Left renal cortex interstitium (tissue), 4 donors: ENCODE data around the gene PTPN6. TPM values are rescaled to one million over a fixed set of nuclear protein-coding genes. Genes with fewer than 3 reads are reported as not detected.

Source experiments
- DNase-seq, 4 donors: peaks; one replicate each; pipeline ENCODE4 v3.0.0-alpha.2; 2013; ENCODE audit warnings: low read depth in 4 of 4, low spot score in 2 of 4, missing footprints in 1 of 4
- polyA plus RNA-seq, 4 donors: library from polyadenylated mRNA; unstranded; fragments of 120-200 nt; gene quantifications; one replicate each; pipeline ENCODE4 v1.2.1, GENCODE V29; 2013; ENCODE audit not compliant: insufficient read length in 4 of 4

The PTPN6 gene
- polyA plus RNA-seq, 4 donors, result 19.2 to 27.5 (median 24.5) TPM

GRCh38 chr12:6938353-6939190 is 12.6 kb upstream of the PTPN6 start:
- DNase-seq, result no peak

GRCh38 chr12:6939191-6939540 is 12.0 kb upstream of the PTPN6 start:
- no peak for DNase-seq

GRCh38 chr12:6941267-6941666 is 9.9 kb upstream of the PTPN6 start:
- DNase-seq, result no peak

GRCh38 chr12:6941782-6942181 is 9.4 kb upstream of the PTPN6 start:
- DNase-seq, result no peak

- no peak for DNase-seq
Observed at GRCh38 chr12:6942331-6942665, 8.9 kb upstream of the PTPN6 start.

DNA sequence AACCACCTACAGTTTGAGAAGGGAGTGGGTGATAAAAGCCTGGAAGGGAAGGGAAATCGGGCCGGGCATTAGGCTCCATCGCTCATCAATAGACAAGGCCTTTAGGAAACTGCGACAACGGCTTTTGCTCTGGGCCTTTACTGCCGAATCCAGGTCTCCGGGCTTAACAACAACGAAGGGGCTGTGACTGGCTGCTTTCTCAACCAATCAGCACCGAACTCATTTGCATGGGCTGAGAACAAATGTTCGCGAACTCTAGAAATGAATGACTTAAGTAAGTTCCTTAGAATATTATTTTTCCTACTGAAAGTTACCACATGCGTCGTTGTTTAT is 7.8 kb upstream of the PTPN6 start:
- DNase-seq, result peak in 3 of 4 donors; percentile 76 to 88 (median 84)

DNA sequence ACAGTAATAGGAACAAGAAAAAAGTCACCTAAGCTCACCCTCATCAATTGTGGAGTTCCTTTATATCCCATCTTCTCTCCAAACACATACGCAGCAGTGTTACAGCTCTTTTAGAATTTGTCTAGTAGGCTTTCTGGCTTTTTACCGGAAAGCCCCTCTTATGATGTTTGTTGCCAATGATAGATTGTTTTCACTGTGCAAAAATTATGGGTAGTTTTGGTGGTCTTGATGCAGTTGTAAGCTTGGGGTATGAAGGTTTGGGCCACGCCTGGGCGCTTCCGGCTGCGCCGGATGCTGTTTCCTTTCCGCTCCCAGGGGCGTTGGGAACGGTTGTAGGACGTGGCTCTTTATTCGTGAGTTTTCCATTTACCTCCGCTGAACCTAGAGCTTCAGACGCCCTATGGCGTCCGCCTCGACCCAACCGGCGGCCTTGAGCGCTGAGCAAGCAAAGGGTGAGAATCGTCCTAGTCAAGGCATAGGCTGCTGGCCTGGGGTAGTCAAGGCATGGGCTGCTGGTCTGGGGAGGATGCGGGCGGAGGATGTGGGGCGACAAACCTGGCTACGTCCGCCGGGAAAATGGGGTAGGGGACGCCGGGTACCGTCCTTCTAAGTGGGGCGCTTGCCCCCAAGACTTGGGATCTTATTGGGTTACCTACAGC is 7.3 kb upstream of the PTPN6 start, which contains the start of the genes C12orf57 and RNU7-1:
Gene C12orf57, plus strand, starts transcription at position 301 of the 659 bp plus-strand sequence. Its CDS starts 100 bp downstream, at position 401.
Gene RNU7-1, plus strand, starts transcription at position 95 of the 659 bp plus-strand sequence.
- peak; percentile 74 to 98 (median 80) for DNase-seq

GRCh38 chr12:6944381-6945186 is 6.6 kb upstream of the PTPN6 start:
- peak in 3 of 4 donors; percentile 73 to 86 (median 84) for DNase-seq

DNA sequence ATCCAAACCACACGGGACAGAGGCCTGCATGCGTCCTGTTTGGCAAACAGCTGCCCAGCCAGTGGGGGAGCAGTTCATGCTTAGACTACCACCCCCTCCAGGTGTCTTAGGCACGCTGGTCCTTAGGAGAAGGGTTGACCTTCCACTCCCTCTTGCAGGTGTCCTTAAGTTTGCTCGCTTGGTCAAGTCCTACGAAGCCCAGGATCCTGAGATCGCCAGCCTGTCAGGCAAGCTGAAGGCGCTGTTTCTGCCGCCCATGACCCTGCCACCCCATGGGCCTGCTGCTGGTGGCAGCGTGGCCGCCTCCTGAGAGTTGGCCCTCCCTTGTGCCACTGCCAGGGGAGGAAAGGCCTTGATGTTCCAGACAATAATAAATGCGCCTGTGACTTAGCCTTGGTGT is 5.5 kb upstream of the PTPN6 start:
- no peak for DNase-seq

- peak in 1 of 4 donors; percentile 64 for DNase-seq
Observed at GRCh38 chr12:6946033-6946919, 4.9 kb upstream of the PTPN6 start.

DNA sequence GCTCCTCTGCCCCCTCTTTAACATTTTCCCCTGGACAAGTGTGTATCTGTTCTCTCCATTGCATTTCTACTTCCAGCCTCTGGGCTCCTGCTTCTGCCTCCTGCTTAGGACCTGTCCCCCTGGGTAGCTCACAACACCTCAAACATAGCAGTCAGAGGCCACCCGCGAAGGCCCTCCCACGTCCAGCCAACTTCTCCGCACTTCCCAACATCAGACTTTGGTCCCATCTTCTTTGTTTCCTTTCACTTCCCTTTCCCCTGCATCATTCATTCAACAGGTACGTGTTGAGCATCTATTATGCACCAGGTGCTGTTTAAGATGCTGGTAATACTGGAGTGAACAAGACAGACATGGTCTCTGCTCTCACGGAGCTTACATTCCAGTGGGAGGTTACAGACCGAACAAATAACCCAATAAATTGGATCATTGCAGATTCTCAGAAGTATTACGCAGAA is 4.2 kb upstream of the PTPN6 start:
- DNase-seq, result no peak

DNA sequence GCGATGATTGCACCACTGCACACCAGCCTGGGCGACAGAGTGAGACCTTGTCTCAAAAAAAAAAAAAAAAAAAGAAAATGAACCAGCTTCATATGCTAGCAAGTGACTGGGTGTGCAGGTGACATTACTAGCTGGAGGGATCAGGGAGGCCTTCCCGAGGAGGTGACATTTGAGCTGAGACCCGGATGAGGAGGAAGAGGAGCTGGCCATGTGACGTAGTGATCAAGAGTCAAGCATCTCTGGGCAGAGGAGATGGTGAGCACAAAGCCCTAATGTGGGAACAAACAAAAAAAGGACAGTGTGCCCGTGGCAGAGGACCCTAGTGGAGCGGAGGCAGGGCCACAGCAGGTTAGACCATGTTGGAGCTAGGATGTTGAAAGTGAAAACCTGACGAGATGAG is 3.5 kb upstream of the PTPN6 start:
- no peak for DNase-seq

- no peak for DNase-seq
Observed at GRCh38 chr12:6948873-6949594, 2.1 kb upstream of the PTPN6 start.

GRCh38 chr12:6950401-6950801 is 755 bp upstream of the PTPN6 start:
- DNase-seq, result no peak

DNA sequence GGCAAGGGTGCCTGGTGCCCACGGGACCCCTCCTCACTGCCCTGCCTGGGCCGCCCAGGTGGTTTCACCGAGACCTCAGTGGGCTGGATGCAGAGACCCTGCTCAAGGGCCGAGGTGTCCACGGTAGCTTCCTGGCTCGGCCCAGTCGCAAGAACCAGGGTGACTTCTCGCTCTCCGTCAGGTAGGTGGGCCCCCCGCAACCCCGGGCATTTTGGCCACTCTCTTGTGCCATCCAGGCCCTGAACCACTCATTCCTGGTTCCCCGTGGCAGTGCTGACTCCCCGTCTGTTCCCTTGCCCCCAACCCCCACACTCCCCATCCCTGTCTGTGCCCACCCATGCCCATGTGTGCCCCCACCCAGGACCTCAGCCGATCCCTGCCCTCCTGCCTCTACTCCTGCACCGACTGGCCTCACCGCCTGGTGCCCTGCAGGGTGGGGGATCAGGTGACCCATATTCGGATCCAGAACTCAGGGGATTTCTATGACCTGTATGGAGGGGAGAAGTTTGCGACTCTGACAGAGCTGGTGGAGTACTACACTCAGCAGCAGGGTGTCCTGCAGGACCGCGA is 480 bp downstream of the PTPN6 start:
- DNase-seq, result no peak

DNA sequence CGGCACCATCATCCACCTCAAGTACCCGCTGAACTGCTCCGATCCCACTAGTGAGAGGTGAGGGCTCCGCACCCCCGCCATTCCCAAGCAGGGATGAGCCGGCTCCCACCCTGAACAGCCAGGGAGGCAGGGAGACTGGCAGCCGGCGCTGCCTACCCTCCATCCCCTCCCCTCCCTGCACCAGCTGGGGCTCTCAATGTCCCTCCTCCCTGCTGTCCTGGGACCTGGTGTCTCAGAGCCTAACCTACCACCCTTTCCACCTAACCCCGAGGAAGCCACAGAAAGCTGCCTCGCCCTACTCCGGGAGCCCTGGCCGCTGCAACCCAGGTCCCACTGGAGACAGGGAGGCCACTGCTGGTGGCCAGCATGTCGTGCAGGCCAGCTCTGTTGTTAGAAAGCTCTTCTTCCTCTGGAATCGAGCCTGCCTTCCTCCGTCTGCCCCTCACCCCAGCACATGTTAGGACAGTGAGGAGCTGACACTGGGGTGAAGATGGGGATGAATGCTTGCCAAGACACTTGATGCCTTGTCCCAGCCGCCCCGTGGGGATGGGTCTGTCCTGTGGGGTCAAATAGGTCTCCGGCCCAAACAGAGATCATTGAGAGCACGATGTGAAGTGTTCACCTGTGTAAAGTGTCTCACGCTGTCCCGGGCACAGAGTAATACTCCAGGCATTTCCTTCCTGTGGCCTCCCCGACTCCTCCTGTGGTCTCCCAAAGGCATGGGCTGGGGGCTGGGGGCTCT is 1.1 kb downstream of the PTPN6 start:
- DNase-seq, result no peak

- no peak for DNase-seq
Observed at GRCh38 chr12:6952863-6953441, 1.8 kb downstream of the PTPN6 start.
